WTC11 (cell line): ENCODE results near the gene GADL1. TPM values are rescaled to one million over a fixed set of nuclear protein-coding genes. Genes with fewer than 3 reads are reported as not detected.

Experiments
- ATAC-seq: fragments of 200-7000 bp; cut with Tn5 transposase; 2 replicates; pipeline ENCODE4 v1.10.0; 2021; ENCODE audit warnings: mild to moderate bottlenecking, moderate library complexity
- CTCF ChIA-PET: fragments of 300-600 bp; sonication (Branson Sonifier 250); formaldehyde crosslinking; loops from one replicate; lab custom pipeline; 2021; ENCODE audit warnings: antibody characterized with exemption; lab: Charles Lee
- POLR2A ChIA-PET: fragments of 350-600 bp; sonication (Branson Sonifier 250); formaldehyde crosslinking; loops from one replicate; lab custom pipeline; 2021; ENCODE audit warnings: antibody characterized with exemption; lab: Charles Lee
- DNase-seq: peaks from one replicate; pipeline ENCODE4 v3.0.0; 2021; ENCODE audit warnings: low spot score
- H3K27ac Mint-ChIP-seq: 2 replicates; pipeline ENCODE4 v1.8.0; 2021; ENCODE audit warnings: mixed read lengths
- H3K27me3 Mint-ChIP-seq: 2 replicates; pipeline ENCODE4 v1.8.0; 2021; ENCODE audit warnings: low read depth, mild to moderate bottlenecking, moderate library complexity, mixed read lengths
- H3K36me3 Mint-ChIP-seq: 2 replicates; pipeline ENCODE4 v1.8.0; 2021; ENCODE audit warnings: mixed read lengths
- H3K4me1 Mint-ChIP-seq: 2 replicates; pipeline ENCODE4 v1.8.0; 2022; ENCODE audit warnings: mixed read lengths
- H3K4me3 Mint-ChIP-seq: 2 replicates; pipeline ENCODE4 v1.8.0; 2021; ENCODE audit warnings: mild to moderate bottlenecking, moderate library complexity, mixed read lengths
- H3K9me3 Mint-ChIP-seq: 2 replicates; pipeline ENCODE4 v1.8.0; 2021; ENCODE audit warnings: mixed read lengths
- ATF6 ChIP-seq: sonication (generic); formaldehyde crosslinking; IDR thresholded peaks from 2 replicates; pipeline ENCODE4 v1.8.1; 2023; ENCODE audit warnings: mild to moderate bottlenecking, missing genetic modification reagents
- ELF4 ChIP-seq: sonication (generic); formaldehyde crosslinking; IDR thresholded peaks from 2 replicates; pipeline ENCODE4 v1.8.1; 2022; ENCODE audit warnings: low read depth, mild to moderate bottlenecking, moderate library complexity, missing genetic modification reagents
- FOXP4 ChIP-seq: sonication (generic); formaldehyde crosslinking; IDR thresholded peaks from 2 replicates; pipeline ENCODE4 v1.8.0; 2022; ENCODE audit warnings: mild to moderate bottlenecking, missing genetic modification reagents
- GABPB1 ChIP-seq: sonication (generic); formaldehyde crosslinking; IDR thresholded peaks from 2 replicates; pipeline ENCODE4 v1.8.1; 2023; ENCODE audit warnings: mild to moderate bottlenecking, missing genetic modification reagents
- GRHL2 ChIP-seq: fragments of 250-450 bp; sonication (Bioruptor Pico); IDR thresholded peaks from 2 replicates; pipeline ENCODE4 v1.8.0; 2022; ENCODE audit warnings: mild to moderate bottlenecking, moderate library complexity; ENCODE audit not compliant: insufficient replicate concordance, severe bottlenecking
- IRF2 ChIP-seq: sonication (generic); formaldehyde crosslinking; IDR thresholded peaks from 2 replicates; pipeline ENCODE4 v1.8.0; 2022; ENCODE audit warnings: low read depth, missing genetic modification reagents, borderline replicate concordance
- JUN ChIP-seq: sonication (generic); formaldehyde crosslinking; IDR thresholded peaks from 2 replicates; pipeline ENCODE4 v1.8.0; 2023; ENCODE audit warnings: mild to moderate bottlenecking, missing genetic modification reagents
- KAT7 ChIP-seq: sonication (generic); formaldehyde crosslinking; IDR thresholded peaks from 2 replicates; pipeline ENCODE4 v1.8.1; 2023; ENCODE audit warnings: missing genetic modification reagents, mild to moderate bottlenecking, borderline replicate concordance
- MLX ChIP-seq: sonication (generic); formaldehyde crosslinking; IDR thresholded peaks from 2 replicates; pipeline ENCODE4 v1.8.1; 2023; ENCODE audit warnings: mild to moderate bottlenecking, missing genetic modification reagents, moderate library complexity
- NFE2L1 ChIP-seq: sonication (generic); formaldehyde crosslinking; IDR thresholded peaks from 2 replicates; pipeline ENCODE4 v1.8.1; 2023; ENCODE audit warnings: missing genetic modification reagents
- NR1H2 ChIP-seq: sonication (generic); formaldehyde crosslinking; IDR thresholded peaks from 2 replicates; pipeline ENCODE4 v1.9.0; 2021; ENCODE audit warnings: mild to moderate bottlenecking, moderate library complexity, missing genetic modification reagents
- SMAD4 ChIP-seq: sonication (generic); formaldehyde crosslinking; IDR thresholded peaks from 2 replicates; pipeline ENCODE4 v1.8.0; 2022; ENCODE audit warnings: mild to moderate bottlenecking, missing genetic modification reagents
- SP1 ChIP-seq: sonication (generic); formaldehyde crosslinking; conservative IDR thresholded peaks from 2 replicates; pipeline ENCODE4 v1.8.1; 2022; ENCODE audit warnings: missing genetic modification reagents
- ZBTB21 ChIP-seq: sonication (generic); formaldehyde crosslinking; IDR thresholded peaks from 2 replicates; pipeline ENCODE4 v1.8.1; 2023; ENCODE audit warnings: mild to moderate bottlenecking, missing genetic modification reagents, borderline replicate concordance
- ZNF317 ChIP-seq: sonication (generic); formaldehyde crosslinking; IDR thresholded peaks from 2 replicates; pipeline ENCODE4 v1.8.1; 2023; ENCODE audit warnings: low read depth, mild to moderate bottlenecking, moderate library complexity, missing genetic modification reagents, borderline replicate concordance
- ZNF416 ChIP-seq: fragments of 250-450 bp; sonication (Bioruptor Pico); IDR thresholded peaks from 2 replicates; pipeline ENCODE4 v1.9.0; 2021; ENCODE audit warnings: mild to moderate bottlenecking, inconsistent platforms
- total RNA-seq: library from RNA; stranded (reverse); gene quantifications from 3 replicates; pipeline ENCODE4 v1.2.3, GENCODE V29; 2021
- TF ChIP-seq, protein P1 (sequence below): sonication (generic); formaldehyde crosslinking; IDR thresholded peaks from 2 replicates; pipeline ENCODE4 v1.8.0; 2022; ENCODE audit warnings: missing genetic modification reagents
- TF ChIP-seq, protein P2 (sequence below): sonication (generic); formaldehyde crosslinking; IDR thresholded peaks from 2 replicates; pipeline ENCODE4 v1.8.0; 2022; ENCODE audit warnings: mild to moderate bottlenecking, missing genetic modification reagents

Gene GADL1
- total RNA-seq, 1 experiment from 2014 or later: 0.15 TPM

GRCh38 chr3:30774062-30774461 lies 120.4 kb downstream of the GADL1 start (continued):
- no peak for TF ChIP-seq ATF6
- no peak for TF ChIP-seq NFE2L1 (CRISPR knock-in tag)
- TF ChIP-seq GABPB1 (CRISPR knock-in tag): no peak
- TF ChIP-seq, protein P1, sequence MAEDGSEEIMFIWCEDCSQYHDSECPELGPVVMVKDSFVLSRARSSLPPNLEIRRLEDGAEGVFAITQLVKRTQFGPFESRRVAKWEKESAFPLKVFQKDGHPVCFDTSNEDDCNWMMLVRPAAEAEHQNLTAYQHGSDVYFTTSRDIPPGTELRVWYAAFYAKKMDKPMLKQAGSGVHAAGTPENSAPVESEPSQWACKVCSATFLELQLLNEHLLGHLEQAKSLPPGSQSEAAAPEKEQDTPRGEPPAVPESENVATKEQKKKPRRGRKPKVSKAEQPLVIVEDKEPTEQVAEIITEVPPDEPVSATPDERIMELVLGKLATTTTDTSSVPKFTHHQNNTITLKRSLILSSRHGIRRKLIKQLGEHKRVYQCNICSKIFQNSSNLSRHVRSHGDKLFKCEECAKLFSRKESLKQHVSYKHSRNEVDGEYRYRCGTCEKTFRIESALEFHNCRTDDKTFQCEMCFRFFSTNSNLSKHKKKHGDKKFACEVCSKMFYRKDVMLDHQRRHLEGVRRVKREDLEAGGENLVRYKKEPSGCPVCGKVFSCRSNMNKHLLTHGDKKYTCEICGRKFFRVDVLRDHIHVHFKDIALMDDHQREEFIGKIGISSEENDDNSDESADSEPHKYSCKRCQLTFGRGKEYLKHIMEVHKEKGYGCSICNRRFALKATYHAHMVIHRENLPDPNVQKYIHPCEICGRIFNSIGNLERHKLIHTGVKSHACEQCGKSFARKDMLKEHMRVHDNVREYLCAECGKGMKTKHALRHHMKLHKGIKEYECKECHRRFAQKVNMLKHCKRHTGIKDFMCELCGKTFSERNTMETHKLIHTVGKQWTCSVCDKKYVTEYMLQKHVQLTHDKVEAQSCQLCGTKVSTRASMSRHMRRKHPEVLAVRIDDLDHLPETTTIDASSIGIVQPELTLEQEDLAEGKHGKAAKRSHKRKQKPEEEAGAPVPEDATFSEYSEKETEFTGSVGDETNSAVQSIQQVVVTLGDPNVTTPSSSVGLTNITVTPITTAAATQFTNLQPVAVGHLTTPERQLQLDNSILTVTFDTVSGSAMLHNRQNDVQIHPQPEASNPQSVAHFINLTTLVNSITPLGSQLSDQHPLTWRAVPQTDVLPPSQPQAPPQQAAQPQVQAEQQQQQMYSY (CRISPR knock-in tag): no peak
- no peak for TF ChIP-seq SMAD4

- Mint-ChIP-seq H3K36me3 (no peaks in the 10 kb centered on the region), H3K4me3 (no peak overlapping the region), H3K9me3 (no peaks in the 10 kb centered on the region), H3K27me3 (no peaks in the 10 kb centered on the region), H3K27ac (no peak overlapping the region), H3K4me1 (peaks cover 8% of the 10 kb centered on the region; the same call in 1 of the 2 replicates)
- CTCF ChIA-PET: interaction anchor here (0.5 to 2.5 kb wide), 5 partner anchors 16 to 758 kb away, joined by 3 to 11 read pairs (median 4); no protein-coding TSS in a partner anchor
- POLR2A ChIA-PET: no interaction called here
- TF ChIP-seq FOXP4 (no peak), MLX (no peak), NR1H2 (CRISPR knock-in tag) (no peak), JUN (CRISPR knock-in tag) (no peak), ZBTB21 (CRISPR knock-in tag) (no peak), KAT7 (CRISPR knock-in tag) (no peak), NFE2L1 (CRISPR knock-in tag) (no peak), ZNF317 (CRISPR knock-in tag) (no peak), ATF6 (no peak), IRF2 (CRISPR knock-in tag) (no peak), SP1 (CRISPR knock-in tag) (no peak), GRHL2 (no peak), ZNF416 (CRISPR knock-in tag) (no peak), ELF4 (no peak)
- TF ChIP-seq, protein P2, sequence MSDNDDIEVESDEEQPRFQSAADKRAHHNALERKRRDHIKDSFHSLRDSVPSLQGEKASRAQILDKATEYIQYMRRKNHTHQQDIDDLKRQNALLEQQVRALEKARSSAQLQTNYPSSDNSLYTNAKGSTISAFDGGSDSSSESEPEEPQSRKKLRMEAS (CRISPR knock-in tag): no peak
- no peak for DNase-seq
- ATAC-seq: no peak
Measured at GRCh38 chr3:30770387-30770786, 124.1 kb downstream of the GADL1 start.
